ENCODE results near the gene BTG2. TPM values are rescaled to one million over a fixed set of nuclear protein-coding genes. Genes with fewer than 3 reads are reported as not detected.

Gene BTG2
- total RNA-seq, 1 experiment from 2014 or later = 2.2 TPM

- H2AFZ ChIP-seq (ENCODE audit: low read length) = no peak overlapping the region
- no peak overlapping the region for H3K4me3 ChIP-seq (ENCODE audit: low read length)
- intact Hi-C loops (cut with micrococcal nuclease) = no loop called here
- ChIA-PET POLR2A (ENCODE audit: unreplicated experiment) (no interaction called here), CTCF (no interaction called here)
- H4K20me1 ChIP-seq (ENCODE audit: low read length) = no peaks in the 10 kb centered on the region
- H3K4me1 ChIP-seq (ENCODE audit: insufficient read depth, low read length) = no peaks in the 10 kb centered on the region
- BruUV-seq (replicated peaks) = no TSS peak
- ATAC-seq = no peak
- no peak for DNase-seq
- no peaks in the 10 kb centered on the region for H3K9me2 ChIP-seq (replicated peaks; ENCODE audit: low read length)
- H3K79me2 ChIP-seq (ENCODE audit: low read length) = no peaks in the 10 kb centered on the region
- H3F3A ChIP-seq (ENCODE audit: low read length, unreplicated experiment) = no peaks in the 10 kb centered on the region
- H3K36me3 ChIP-seq (ENCODE audit: low read depth, low read length) = no peaks in the 10 kb centered on the region
- TF ChIP-seq EZH2phosphoT487 (IDR thresholded peaks at IDR 0.05; ENCODE audit: borderline replicate concordance, low read length) (no peak), CTCF (conservative IDR thresholded peaks at IDR 0.05; ENCODE audit: low read depth, low read length) (no peak), EZH2 (IDR thresholded peaks at IDR 0.05; ENCODE audit: low read length, unreplicated experiment) (no peak)
- H3K27me3 ChIP-seq (ENCODE audit: low read length) = peaks cover 18% of the 10 kb centered on the region
- H3K9me3 ChIP-seq (ENCODE audit: low read length) = no peaks in the 10 kb centered on the region
- H3K27ac ChIP-seq (ENCODE audit: low read length) = no peak overlapping the region
- no peak overlapping the region for H3K9ac ChIP-seq (ENCODE audit: low read length)
- no peak overlapping the region for H3K4me2 ChIP-seq (ENCODE audit: low read length)
These were observed 12.3 kb downstream of the BTG2 start for GRCh38 chr1:203317429-203318228.

GRCh38 chr1:203318229-203318517 is 12.9 kb downstream of the BTG2 start:
- no peaks in the 10 kb centered on the region for H3K36me3 ChIP-seq (ENCODE audit: low read depth, low read length)
- no peaks in the 10 kb centered on the region for H3K9me2 ChIP-seq (replicated peaks; ENCODE audit: low read length)
- no peak overlapping the region for H3K4me2 ChIP-seq (ENCODE audit: low read length)
- no TSS peak for BruUV-seq (replicated peaks)
- CTCF ChIA-PET = no interaction called here
- peaks cover 21% of the 10 kb centered on the region for H3K27me3 ChIP-seq (ENCODE audit: low read length)
- H3K4me3 ChIP-seq (ENCODE audit: low read length) = no peak overlapping the region
- intact Hi-C loops (cut with micrococcal nuclease) = no loop called here
- H3K79me2 ChIP-seq (ENCODE audit: low read length) = no peaks in the 10 kb centered on the region
- H2AFZ ChIP-seq (ENCODE audit: low read length) = no peak overlapping the region
- H3K9me3 ChIP-seq (ENCODE audit: low read length) = no peaks in the 10 kb centered on the region
- H3F3A ChIP-seq (ENCODE audit: low read length, unreplicated experiment) = no peaks in the 10 kb centered on the region
- TF ChIP-seq CTCF (conservative IDR thresholded peaks at IDR 0.05; ENCODE audit: low read depth, low read length) (no peak), EZH2 (IDR thresholded peaks at IDR 0.05; ENCODE audit: low read length, unreplicated experiment) (no peak), EZH2phosphoT487 (IDR thresholded peaks at IDR 0.05; ENCODE audit: borderline replicate concordance, low read length) (no peak)
- H3K9ac ChIP-seq (ENCODE audit: low read length) = no peak overlapping the region
- no peak overlapping the region for H3K27ac ChIP-seq (ENCODE audit: low read length)
- ATAC-seq (no peak), DNase-seq (no peak)
- no peaks in the 10 kb centered on the region for H4K20me1 ChIP-seq (ENCODE audit: low read length)
- H3K4me1 ChIP-seq (ENCODE audit: insufficient read depth, low read length) = no peaks in the 10 kb centered on the region
- POLR2A ChIA-PET (ENCODE audit: unreplicated experiment) = no interaction called here

- Histone ChIP-seq H3K4me1 (ENCODE audit: insufficient read depth, low read length) (no peaks in the 10 kb centered on the region), H4K20me1 (ENCODE audit: low read length) (no peaks in the 10 kb centered on the region), H3K79me2 (ENCODE audit: low read length) (no peaks in the 10 kb centered on the region), H3K36me3 (ENCODE audit: low read depth, low read length) (no peaks in the 10 kb centered on the region), H3K9me3 (ENCODE audit: low read length) (no peaks in the 10 kb centered on the region), H3K27ac (ENCODE audit: low read length) (no peak overlapping the region), H3K9me2 (replicated peaks; ENCODE audit: low read length) (no peaks in the 10 kb centered on the region), H2AFZ (ENCODE audit: low read length) (no peak overlapping the region), H3K9ac (ENCODE audit: low read length) (no peak overlapping the region), H3K4me3 (ENCODE audit: low read length) (no peak overlapping the region), H3K27me3 (ENCODE audit: low read length) (peaks cover 36% of the 10 kb centered on the region), H3F3A (ENCODE audit: low read length, unreplicated experiment) (no peaks in the 10 kb centered on the region), H3K4me2 (ENCODE audit: low read length) (no peak overlapping the region)
- TF ChIP-seq EZH2phosphoT487 (IDR thresholded peaks at IDR 0.05; ENCODE audit: borderline replicate concordance, low read length) = no peak
- TF ChIP-seq EZH2 (IDR thresholded peaks at IDR 0.05; ENCODE audit: low read length, unreplicated experiment) = no peak
- no peak for TF ChIP-seq CTCF (conservative IDR thresholded peaks at IDR 0.05; ENCODE audit: low read depth, low read length)
- intact Hi-C loops (cut with micrococcal nuclease) = no loop called here
- ATAC-seq (no peak), DNase-seq (no peak)
- POLR2A ChIA-PET (ENCODE audit: unreplicated experiment) = interaction anchor here (0.6 kb wide), 1 partner anchor 53 kb away, joined by 3 read pairs; no protein-coding TSS in a partner anchor
- CTCF ChIA-PET = no interaction called here
- BruUV-seq (replicated peaks) = no TSS peak
These were observed 15.4 kb downstream of the BTG2 start for GRCh38 chr1:203320591-203321272.

All from PC-3 (cell line).